Liver (tissue), 3 donors: Measurements from ENCODE around the gene GDF2.

Experiments
- ATF3 ChIP-seq: IDR thresholded peaks from 2 replicates; pipeline ENCODE4 v1.6.1; 2016; ENCODE audit warnings: antibody characterized with exemption
- CTCF ChIP-seq: fragments of 150-350 bp; IDR thresholded peaks from 2 replicates; pipeline ENCODE4 v1.5.1; 2017; ENCODE audit warnings: improper control_type of control experiment, low read depth, low read length; ENCODE audit not compliant: missing input control
- GABPA ChIP-seq, 2 donors: IDR thresholded peaks in 1 of 2; conservative IDR thresholded peaks in 1 of 2; 2 replicates each; pipeline ENCODE4 v1.6.1; 2016; ENCODE audit warnings: antibody characterized with exemption in 2 of 2, mild to moderate bottlenecking in 1 of 2, moderate library complexity in 1 of 2
- MAX ChIP-seq: IDR thresholded peaks from 2 replicates; pipeline ENCODE4 v1.6.1; 2016; ENCODE audit warnings: antibody characterized with exemption
- RAD21 ChIP-seq, 2 donors: IDR thresholded peaks; 2 replicates each; pipeline ENCODE4 v1.6.1; 2016; ENCODE audit warnings: antibody characterized with exemption in 2 of 2, mild to moderate bottlenecking in 2 of 2
- REST ChIP-seq: IDR thresholded peaks from 2 replicates; pipeline ENCODE4 v1.6.1; 2016; ENCODE audit warnings: antibody characterized with exemption, mild to moderate bottlenecking
- SP1 ChIP-seq: IDR thresholded peaks from 2 replicates; pipeline ENCODE4 v1.6.1; 2018; ENCODE audit warnings: antibody characterized with exemption, mild to moderate bottlenecking
- YY1 ChIP-seq: IDR thresholded peaks from 2 replicates; pipeline ENCODE4 v1.6.1; 2016; ENCODE audit warnings: antibody characterized with exemption, mild to moderate bottlenecking
- donor health status: healthy.
- donor health status: healthy.

- TF ChIP-seq RAD21 (IDR thresholded peaks at IDR 0.05): no peak
- no peak for TF ChIP-seq CTCF
- TF ChIP-seq REST: no peak
- no peak for TF ChIP-seq YY1
- no peak for TF ChIP-seq GABPA (IDR thresholded peaks at IDR 0.05 in 1 of 2, conservative IDR thresholded peaks at IDR 0.05 in 1 of 2)
- no peak for TF ChIP-seq MAX
- TF ChIP-seq SP1: no peak
- no peak for TF ChIP-seq ATF3
Observed at GRCh38 chr10:47346581-47347302, 24.5 kb downstream of the GDF2 start.
